Endothelial cell of umbilical vein (primary cell): ENCODE results near the gene RUNDC3A. TPM values are rescaled to one million over a fixed set of nuclear protein-coding genes. Genes with fewer than 3 reads are reported as not detected.
A peak's percentile ranks its signal among the peaks of the same experiment; 100 is the strongest.

Source experiments
- BruUV-seq: library from RNA; stranded (reverse); fragments of 400-500 nt; replicated peaks from 2 replicates; lab custom pipeline; 2021; lab: Mats Ljungman, UMichigan
- CTCF ChIA-PET: fragments of 300-600, 350-600 bp; sonication (Branson Sonifier 250); formaldehyde crosslinking; loops from one replicate; lab custom pipeline; 2021; ENCODE audit warnings: antibody characterized with exemption, inconsistent platforms; lab: Charles Lee
- POLR2A ChIA-PET: fragments of 300-600, 350-600 bp; sonication (Branson Sonifier 250); formaldehyde crosslinking; loops from one replicate; lab custom pipeline; 2021; ENCODE audit warnings: antibody characterized with exemption, inconsistent platforms; lab: Charles Lee
- DNase-seq: peaks from one replicate; pipeline ENCODE4 v3.0.0-alpha.2; 2011; ENCODE audit warnings: low read depth, low spot score
- FAIRE-seq: peaks from 2 replicates; lab custom pipeline; 2011; peaks lifted over from hg19 to GRCh38; lab: Jason Lieb, UNC
- H2AFZ ChIP-seq: 2 replicates; pipeline ENCODE4 v1.6.0; 2012; ENCODE audit warnings: low read depth, low read length, control low read depth, inconsistent platforms
- H3K27ac ChIP-seq: 2 replicates; pipeline ENCODE4 v1.5.1; 2011; ENCODE audit warnings: low read depth, mild to moderate bottlenecking, control low read depth, low read length, moderate library complexity; ENCODE audit not compliant: insufficient read depth
- H3K27me3 ChIP-seq, 2 experiments: 2 replicates each; pipeline versions ENCODE4 v1.6.0 to v1.6.1; 2011; ENCODE audit warnings: low read length in 2 of 2, mixed read lengths in 1 of 2; ENCODE audit not compliant: control insufficient read depth in 2 of 2, insufficient read depth in 2 of 2
- H3K36me3 ChIP-seq, 2 experiments: 2 replicates in 1 of 2; 3 replicates in 1 of 2; pipeline ENCODE4 v1.5.1; 2011; ENCODE audit warnings: low read length in 2 of 2, mild to moderate bottlenecking in 1 of 2, moderate library complexity in 1 of 2; ENCODE audit not compliant: control insufficient read depth in 2 of 2, insufficient read depth in 2 of 2; ENCODE audit errors: extremely low read depth in 1 of 2
- H3K4me1 ChIP-seq: 3 replicates; pipeline ENCODE4 v1.5.1; 2011; ENCODE audit warnings: mild to moderate bottlenecking, low read length; ENCODE audit not compliant: control insufficient read depth, insufficient read depth; ENCODE audit errors: extremely low read depth
- H3K4me2 ChIP-seq: 2 replicates; pipeline ENCODE4 v1.6.1; 2011; ENCODE audit warnings: low read length, control low read depth, mixed read lengths; ENCODE audit not compliant: insufficient read depth
- H3K4me3 ChIP-seq, 3 experiments: fragments of 200-600 bp in 1 of 3; sonication (generic), shearing (Covaris generic) in 1 of 3; replicated peaks in 1 of 3; 2 replicates each; pipeline ENCODE4 v1.5.1; 2011 to 2016; ENCODE audit warnings: control low read depth in 3 of 3, low read length in 3 of 3, mild to moderate bottlenecking in 2 of 3, inconsistent platforms in 1 of 3, low read depth in 1 of 3, moderate library complexity in 1 of 3; ENCODE audit not compliant: insufficient read depth in 1 of 3
- H3K79me2 ChIP-seq: 2 replicates; pipeline ENCODE4 v1.6.0; 2012; ENCODE audit warnings: low read length, inconsistent platforms; ENCODE audit not compliant: control insufficient read depth, insufficient read depth
- H3K9ac ChIP-seq: replicated peaks from 2 replicates; pipeline ENCODE3; 2011; ENCODE audit warnings: low read length, control low read depth; ENCODE audit not compliant: insufficient read depth; ENCODE audit errors: extremely low read depth
- H3K9me1 ChIP-seq: replicated peaks from 3 replicates; pipeline ENCODE4 v1.6.0; 2011; ENCODE audit warnings: mild to moderate bottlenecking, low read length; ENCODE audit not compliant: control insufficient read depth, insufficient read depth; ENCODE audit errors: extremely low read depth
- H3K9me3 ChIP-seq: replicated peaks from 2 replicates; pipeline ENCODE4 v1.5.1; 2012; ENCODE audit warnings: low read length, inconsistent platforms; ENCODE audit not compliant: control insufficient read depth, insufficient read depth
- H4K20me1 ChIP-seq: replicated peaks from 2 replicates; pipeline ENCODE3; 2011; ENCODE audit warnings: mild to moderate bottlenecking, low read length; ENCODE audit not compliant: control insufficient read depth, insufficient read depth; ENCODE audit errors: extremely low read depth
- CTCF ChIP-seq, 2 donors: IDR thresholded peaks; 1 replicate in 1 of 2; 2 replicates in 1 of 2; pipeline ENCODE4 v1.5.1; 2011; ENCODE audit warnings: low read length in 2 of 2, mild to moderate bottlenecking in 2 of 2, moderate library complexity in 2 of 2, control low read depth in 1 of 2, inconsistent platforms in 1 of 2, low read depth in 1 of 2; ENCODE audit not compliant: insufficient read depth in 1 of 2; ENCODE audit errors: extremely low read depth in 1 of 2
- EZH2 ChIP-seq: IDR thresholded peaks from 2 replicates; pipeline ENCODE4 v1.6.1; 2012; ENCODE audit warnings: borderline replicate concordance, low read depth, mild to moderate bottlenecking, moderate library complexity, low read length, inconsistent platforms; ENCODE audit not compliant: severe bottlenecking
- FOS ChIP-seq: IDR thresholded peaks from 2 replicates; pipeline ENCODE4 v1.6.1; 2011; ENCODE audit warnings: mild to moderate bottlenecking, low read length, moderate library complexity, borderline replicate concordance; ENCODE audit not compliant: insufficient read depth
- GATA2 ChIP-seq: IDR thresholded peaks from 2 replicates; pipeline ENCODE4 v1.7.0; 2011; ENCODE audit warnings: low read depth, mild to moderate bottlenecking, moderate library complexity, mixed read lengths, low read length; ENCODE audit not compliant: insufficient read length, insufficient read depth
- JUN ChIP-seq: IDR thresholded peaks from 2 replicates; pipeline ENCODE4 v1.6.1; 2011; ENCODE audit warnings: borderline replicate concordance, low read depth; ENCODE audit not compliant: insufficient read length, insufficient read depth
- MAX ChIP-seq: IDR thresholded peaks from 2 replicates; pipeline ENCODE4 v1.6.1; 2011; ENCODE audit not compliant: insufficient read depth, insufficient read length
- MYC ChIP-seq: IDR thresholded peaks from one replicate; pipeline ENCODE4 v1.6.1; 2011; ENCODE audit warnings: mild to moderate bottlenecking, low read depth, low read length
- POLR2A ChIP-seq: IDR thresholded peaks from 2 replicates; pipeline ENCODE4 v1.6.1; 2012; ENCODE audit warnings: low read depth, mild to moderate bottlenecking, control low read depth, low read length
- POLR2AphosphoS5 ChIP-seq: IDR thresholded peaks from 2 replicates; pipeline ENCODE4 v1.6.1; 2012; ENCODE audit warnings: low read depth, mild to moderate bottlenecking, control low read depth, low read length, moderate library complexity; ENCODE audit not compliant: insufficient read depth
- dilution Hi-C: fragments of 300-500 bp; cut with MboI; formaldehyde crosslinking; loops from one replicate; pipeline ENCODE4 v1.15.0; 2019; ENCODE audit warnings: low sequenced_read_pairs; ENCODE audit not compliant: extremely low pct_ligation_motif_present
- intact Hi-C: fragments of 100-400 bp; cut with micrococcal nuclease; formaldehyde crosslinking; loops from one replicate; pipeline ENCODE4 v1.10.0; 2022
- polyA plus RNA-seq, 4 experiments: library from polyadenylated mRNA; depleted of rRNA in 3 of 4; stranded (reverse) in 3 of 4; unstranded in 1 of 4; fragments of >200 nt; gene quantifications; 2 replicates each; pipeline versions ENCODE4 v1.2.1 to v1.2.3, GENCODE V29; 2011 to 2012; ENCODE audit warnings: missing spikeins in 1 of 4
- total RNA-seq: library from RNA; stranded (reverse); gene quantifications from 2 replicates; pipeline ENCODE4 v1.2.3, GENCODE V29; 2021

The RUNDC3A gene
- total and polyA plus RNA-seq, 2 donors (not counting 3 experiments of a cell fraction or from before 2014, with no cell fraction given) = 0.12 TPM; not detected in 1

- Histone ChIP-seq H3K4me2 (no peak overlapping the region), H3K27me3 (no peaks in the 10 kb centered on the region), H3K9me1 (no peaks in the 10 kb centered on the region), H3K79me2 (no peaks in the 10 kb centered on the region), H3K4me1 (peaks cover 15% of the 10 kb centered on the region), H3K9me3 (no peaks in the 10 kb centered on the region), H4K20me1 (no peaks in the 10 kb centered on the region), H3K4me3 (no peak overlapping the region), H3K36me3 (no peaks in the 10 kb centered on the region), H2AFZ (no peak overlapping the region), H3K27ac (no peak overlapping the region), H3K9ac (no peak overlapping the region)
- ChIA-PET POLR2A (no interaction called here), CTCF (interaction anchor here (0.9 kb wide), 1 partner anchor 56 kb away, joined by 3 read pairs; no protein-coding TSS in a partner anchor)
- FAIRE-seq (no peak), DNase-seq (no peak)
- TF ChIP-seq POLR2AphosphoS5 (no peak), MYC (no peak), MAX (no peak)
- dilution Hi-C loops (no loop called here), intact Hi-C loops (loop anchor here (2.0 kb wide), 1 partner anchor 47 kb away; the partner anchor contains the start of gene SLC25A39)
- no TSS peak for BruUV-seq
Measured at GRCh38 chr17:44277976-44278375, 30.4 kb upstream of the RUNDC3A start.

GRCh38 chr17:44279346-44279665, 29.1 kb upstream of the RUNDC3A start:
- no peak overlapping the region for H3K4me3 ChIP-seq
- H3K27ac ChIP-seq = peak overlapping the region; percentile 66
- DNase-seq (no peak), FAIRE-seq (no peak)
- no TSS peak for BruUV-seq
- intact Hi-C loops (loop anchor here (1.0 to 2.0 kb wide), 2 partner anchors 45 to 56 kb away; partner anchors contain the start of gene SLC25A39), dilution Hi-C loops (no loop called here)
- H2AFZ ChIP-seq = no peak overlapping the region
- TF ChIP-seq FOS = no peak
- TF ChIP-seq MAX = no peak
- no peak for TF ChIP-seq EZH2
- no peak for TF ChIP-seq JUN
- TF ChIP-seq GATA2 = no peak
- TF ChIP-seq POLR2AphosphoS5 = no peak
- TF ChIP-seq CTCF (IDR thresholded peaks at IDR 0.05; ENCODE audit: extremely low read depth in 1 of 2, insufficient read depth in 1 of 2, low read depth in 1 of 2, low read length in 2 of 2) = no peak
- TF ChIP-seq POLR2A = no peak
- no peak for TF ChIP-seq MYC
- peak overlapping the region; percentile 22 for H3K9ac ChIP-seq
- no peaks in the 10 kb centered on the region for H3K36me3 ChIP-seq
- H3K27me3 ChIP-seq = no peaks in the 10 kb centered on the region
- peak overlapping the region; percentile 69 for H3K4me2 ChIP-seq
- H3K79me2 ChIP-seq = no peaks in the 10 kb centered on the region
- no peaks in the 10 kb centered on the region for H4K20me1 ChIP-seq
- CTCF ChIA-PET = interaction anchor here (0.7 to 1.8 kb wide), 4 partner anchors 32 to 76 kb away, joined by 3 to 5 read pairs (median 3); no protein-coding TSS in a partner anchor
- H3K9me1 ChIP-seq = no peaks in the 10 kb centered on the region
- peaks cover 15% of the 10 kb centered on the region for H3K4me1 ChIP-seq
- H3K9me3 ChIP-seq = no peaks in the 10 kb centered on the region
- POLR2A ChIA-PET = interaction anchor here (0.6 kb wide), 1 partner anchor 273 kb away, joined by 3 read pairs; no protein-coding TSS in a partner anchor
